Measurements from ENCODE around the gene ENTHD1. TPM values are rescaled to one million over a fixed set of nuclear protein-coding genes. Genes with fewer than 3 reads are reported as not detected.

The ENTHD1 gene, protein sequence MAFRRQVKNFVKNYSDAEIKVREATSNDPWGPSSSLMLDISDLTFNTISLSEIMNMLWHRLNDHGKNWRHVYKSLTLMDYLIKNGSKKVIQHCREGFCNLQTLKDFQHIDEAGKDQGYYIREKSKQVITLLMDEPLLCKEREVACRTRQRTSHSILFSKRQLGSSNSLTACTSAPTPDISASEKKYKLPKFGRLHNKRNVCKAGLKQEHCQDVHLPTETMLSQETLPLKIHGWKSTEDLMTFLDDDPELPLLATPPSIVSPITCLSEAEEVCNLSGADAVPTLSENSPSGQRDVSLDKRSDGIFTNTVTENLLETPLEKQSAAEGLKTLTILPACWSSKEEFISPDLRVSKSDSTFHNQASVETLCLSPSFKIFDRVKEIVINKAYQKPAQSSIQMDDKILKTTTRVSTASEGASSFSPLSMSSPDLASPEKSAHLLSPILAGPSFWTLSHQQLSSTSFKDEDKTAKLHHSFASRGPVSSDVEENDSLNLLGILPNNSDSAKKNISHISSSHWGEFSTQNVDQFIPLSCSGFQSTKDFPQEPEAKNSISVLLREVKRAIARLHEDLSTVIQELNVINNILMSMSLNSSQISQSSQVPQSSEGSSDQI
- not detected in 2 replicates for total RNA-seq

DNA sequence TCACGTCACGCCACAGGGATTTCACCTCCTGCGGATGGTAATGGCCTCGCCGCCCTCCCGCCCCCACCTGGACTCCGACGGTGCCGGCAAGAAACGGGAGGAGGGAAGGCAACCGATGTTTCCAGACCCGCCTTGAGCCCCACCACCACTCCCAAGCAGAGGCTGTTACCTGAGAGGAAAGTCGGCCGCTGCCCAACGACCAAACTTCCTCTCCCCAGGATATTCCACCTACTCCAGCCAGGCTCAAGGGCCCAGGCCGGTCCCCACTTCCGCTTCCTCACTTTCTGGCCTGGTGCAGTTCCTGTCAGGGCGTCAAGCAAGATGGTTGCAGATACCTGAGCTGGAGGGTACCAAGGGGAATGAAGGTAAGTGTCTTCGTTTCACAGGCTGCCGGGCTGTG is at the start of gene ENTHD1:
Gene ENTHD1 (minus strand): TSS at position 235 of the 400 bp plus-strand sequence. CDS start 6,012 bp downstream, outside the sequence.

DNA sequence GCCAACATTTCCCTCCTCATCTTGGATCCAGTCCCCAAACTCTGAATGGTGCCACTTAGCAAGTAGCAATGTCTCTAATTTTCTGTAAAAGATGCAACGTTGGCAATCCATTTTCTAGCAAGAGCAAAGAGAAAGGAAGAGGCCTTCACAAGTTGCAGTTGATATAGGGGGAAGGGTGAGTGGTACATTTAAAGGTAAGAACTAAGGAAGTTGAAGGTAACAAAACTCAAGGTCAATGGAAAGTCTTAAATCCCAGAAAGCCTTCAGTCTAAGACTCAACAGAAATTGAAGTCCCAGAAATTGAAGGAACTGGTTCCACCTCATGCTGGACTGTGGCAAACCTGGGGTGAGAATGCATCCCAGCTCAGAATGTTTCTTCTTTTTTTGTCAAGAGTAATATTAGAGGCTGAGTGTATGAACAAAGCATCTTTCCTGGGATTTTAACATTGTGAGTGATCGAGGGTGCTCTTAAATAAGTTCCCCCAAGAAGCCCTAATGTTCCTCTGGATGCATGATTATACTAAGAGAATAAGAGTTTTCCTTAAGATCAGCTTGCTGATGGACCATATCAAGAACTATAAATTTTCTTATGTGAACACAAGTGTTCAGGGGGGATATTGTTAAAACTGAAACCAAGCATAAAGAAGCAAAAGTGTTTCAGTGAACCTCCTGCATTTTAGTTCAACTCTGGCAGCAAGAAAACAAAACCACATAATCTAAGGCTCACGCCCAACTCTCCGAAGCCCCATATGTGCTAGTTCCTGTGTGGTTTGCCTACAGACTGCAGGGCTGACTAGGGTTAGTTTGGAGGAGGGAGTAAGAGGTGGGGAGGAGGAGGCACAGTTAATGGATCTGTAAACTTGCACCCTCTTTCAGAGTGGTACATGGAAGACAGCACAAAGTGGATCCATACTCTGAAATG is 7.0 kb upstream of the ENTHD1 start, which contains the start of gene GRAP2:
Gene GRAP2 (plus strand): TSS at position 779 of the 922 bp plus-strand sequence. CDS start 46,023 bp downstream, outside the sequence.

Other genes starting within 250 kb of the ENTHD1 start
- gene GRAP2, start 7.3 kb upstream of the ENTHD1 start, total RNA-seq = 0.52 TPM in 1 of 2 replicates, not detected in the other
- not detected in 2 replicates for gene TMA7B, start 66.6 kb upstream of the ENTHD1 start, total RNA-seq
- 1.9 TPM in 1 of 2 replicates, not detected in the other for gene FAM83F, start 101.2 kb upstream of the ENTHD1 start, total RNA-seq